HG03103 (cell line): Measurements from ENCODE around the gene RBMS3.
"Not testable (repeated sequence)": the region's sequence is repeated elsewhere in the genome, so short reads cannot be mapped to it uniquely, and the experiment has no call there.

Experiments used
- ATAC-seq: cut with Tn5 transposase; IDR thresholded peaks from one replicate; pipeline ENCODE4 v1.9.1; 2021; ENCODE audit warnings: low read depth; ENCODE audit not compliant: unreplicated experiment

Gene RBMS3

DNA sequence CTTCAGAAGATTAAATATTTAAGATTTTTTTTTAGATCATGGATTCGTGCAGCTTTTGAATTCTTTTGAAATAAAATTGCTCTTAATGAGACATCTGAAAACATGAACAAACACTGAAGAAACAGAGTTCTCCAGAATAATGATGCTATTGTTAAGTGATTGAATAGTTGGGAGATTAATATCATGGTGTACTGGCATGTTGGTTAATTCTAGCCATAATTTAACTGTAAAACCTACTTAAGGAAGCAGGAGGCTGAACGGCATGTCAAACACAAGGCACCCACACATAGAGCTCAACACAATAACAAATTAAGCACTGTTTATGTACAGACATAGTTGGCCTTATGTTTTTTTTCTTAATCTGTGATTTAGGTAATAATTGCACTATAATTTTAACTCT is 185.6 kb downstream of the RBMS3 start:
- ATAC-seq = no peak

DNA sequence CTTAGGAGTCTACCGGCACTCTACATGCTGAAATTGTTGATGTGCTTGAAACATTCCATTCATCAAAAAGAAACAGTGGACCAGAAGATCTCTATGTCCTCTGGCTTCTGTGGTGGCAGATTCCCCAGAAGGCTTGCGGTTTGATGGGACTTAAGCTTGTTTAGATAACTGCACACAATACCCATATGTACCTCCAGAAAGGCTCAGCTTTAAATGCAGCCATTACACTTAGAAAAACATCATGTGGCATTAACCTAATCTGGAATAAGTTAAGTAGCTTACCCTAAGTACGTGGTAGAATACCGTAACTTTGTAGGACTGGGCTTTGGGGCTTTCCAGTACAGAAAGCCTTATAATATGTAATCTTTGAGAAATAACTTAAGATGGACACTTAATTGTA is 187.3 kb downstream of the RBMS3 start:
- no peak for ATAC-seq

DNA sequence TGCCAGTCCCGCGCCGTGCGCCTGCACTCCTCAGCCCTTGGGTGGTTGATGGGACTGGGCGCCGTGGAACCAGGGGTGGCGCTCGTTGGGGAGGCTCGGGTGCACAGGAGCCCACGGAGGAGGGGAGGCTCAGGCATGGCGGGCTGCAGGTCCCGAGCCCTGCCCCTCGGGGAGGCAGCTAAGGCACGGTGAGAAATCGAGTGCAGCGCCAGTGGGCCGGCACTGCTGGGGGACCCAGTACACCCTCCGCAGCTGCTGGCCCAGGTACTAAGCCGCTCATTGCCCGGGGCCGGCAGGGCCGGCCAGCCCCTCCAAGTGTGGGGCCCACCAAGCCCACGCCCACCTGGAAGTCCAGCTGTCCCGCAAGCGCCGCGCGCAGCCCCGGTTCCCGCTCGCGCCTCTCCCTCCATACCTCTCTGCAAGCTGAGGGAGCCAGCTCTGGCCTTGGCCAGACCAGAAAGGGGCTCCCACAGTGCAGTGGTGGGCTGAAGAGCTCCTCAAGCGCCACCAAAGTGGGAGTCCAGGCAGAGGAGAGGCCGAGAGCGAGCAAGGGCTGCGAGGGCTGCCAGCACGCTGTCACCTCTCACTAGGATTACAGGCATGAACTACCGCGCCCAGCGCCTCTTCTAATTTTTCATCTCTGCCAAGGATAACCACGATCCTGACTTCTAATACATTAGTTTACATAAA is 192.8 kb downstream of the RBMS3 start:
- ATAC-seq = not testable (repeated sequence)

DNA sequence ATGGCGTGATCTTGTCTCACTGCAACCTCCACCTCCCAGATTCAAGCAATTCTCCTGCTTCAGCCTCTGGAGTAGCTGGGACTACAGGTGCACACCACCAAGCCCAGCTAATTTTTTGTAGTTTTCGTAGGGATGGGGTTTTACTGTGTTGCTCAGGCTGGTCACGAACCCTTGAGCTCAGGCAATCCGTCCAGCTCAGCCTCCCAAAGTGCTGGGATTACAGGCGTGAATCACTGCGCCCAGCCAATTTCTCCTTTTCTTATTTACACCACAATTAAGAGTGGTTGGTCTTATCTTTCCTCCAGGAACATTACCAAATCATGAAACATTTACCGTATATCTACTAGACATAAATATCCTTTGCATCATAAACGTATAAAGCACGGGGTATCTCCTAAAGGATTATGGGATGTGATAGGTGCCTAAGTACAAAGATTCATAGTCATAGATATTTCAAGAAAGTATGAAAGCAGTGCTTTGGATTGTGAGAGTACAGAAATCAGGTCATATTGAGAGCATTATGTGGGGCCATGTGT is 194.5 kb downstream of the RBMS3 start:
- ATAC-seq = no peak

DNA sequence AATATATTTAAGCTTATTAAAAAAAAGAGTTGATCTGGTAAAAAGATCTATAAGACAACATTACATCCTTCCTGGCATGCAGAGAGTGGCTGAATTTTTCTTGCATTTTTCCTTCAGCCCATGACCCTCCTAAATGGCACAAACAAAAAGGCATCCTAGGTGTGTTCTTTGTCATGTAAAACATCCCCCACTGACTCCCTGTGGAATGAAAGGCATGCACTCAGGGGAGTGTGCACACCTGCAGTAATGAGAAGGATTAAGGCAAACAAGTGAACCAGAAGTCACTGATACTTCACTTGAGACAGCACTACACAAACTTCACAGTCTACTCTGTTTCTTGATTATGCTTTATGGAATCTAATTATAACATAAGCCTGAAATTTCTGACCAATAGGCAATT is 195.0 kb downstream of the RBMS3 start:
- ATAC-seq = no peak

DNA sequence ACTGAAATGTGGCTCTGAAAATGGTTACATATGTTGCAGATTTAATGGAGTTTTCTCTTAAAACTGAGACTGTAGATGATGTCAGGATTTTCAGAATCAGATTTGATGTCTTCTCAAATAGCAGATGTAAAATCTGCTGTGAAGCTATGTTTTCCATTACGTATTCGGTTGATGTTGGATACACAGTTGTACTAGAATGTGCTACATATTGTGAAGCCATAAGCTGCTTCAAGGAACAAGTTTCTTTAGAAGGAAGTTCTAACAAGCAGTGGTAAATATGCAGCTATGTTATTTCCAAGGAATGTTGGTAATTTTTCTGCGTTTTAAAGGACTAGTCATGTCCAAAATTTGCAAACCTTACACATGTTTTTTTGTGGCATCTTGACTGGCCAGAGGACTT is 197.7 kb downstream of the RBMS3 start:
- ATAC-seq = no peak

DNA sequence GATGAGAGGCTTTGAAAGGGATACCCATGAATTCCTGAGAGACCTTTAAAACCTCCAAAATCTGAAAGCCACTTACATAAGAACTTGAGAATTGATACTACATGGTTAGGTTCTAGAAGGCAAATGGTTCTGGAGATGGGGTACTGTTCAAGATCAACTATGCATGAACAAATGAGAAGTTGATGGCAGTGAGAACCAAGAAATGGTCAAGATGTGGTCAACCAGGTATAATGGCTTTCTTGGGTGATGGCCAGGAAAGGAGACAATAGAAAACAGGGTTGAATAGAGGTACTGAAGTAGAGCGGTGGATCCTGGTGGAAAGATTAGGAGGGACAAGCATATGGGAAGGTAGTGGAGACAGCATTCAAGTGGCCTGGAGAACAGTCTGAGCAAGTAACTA is 200.4 kb downstream of the RBMS3 start:
- ATAC-seq = no peak

DNA sequence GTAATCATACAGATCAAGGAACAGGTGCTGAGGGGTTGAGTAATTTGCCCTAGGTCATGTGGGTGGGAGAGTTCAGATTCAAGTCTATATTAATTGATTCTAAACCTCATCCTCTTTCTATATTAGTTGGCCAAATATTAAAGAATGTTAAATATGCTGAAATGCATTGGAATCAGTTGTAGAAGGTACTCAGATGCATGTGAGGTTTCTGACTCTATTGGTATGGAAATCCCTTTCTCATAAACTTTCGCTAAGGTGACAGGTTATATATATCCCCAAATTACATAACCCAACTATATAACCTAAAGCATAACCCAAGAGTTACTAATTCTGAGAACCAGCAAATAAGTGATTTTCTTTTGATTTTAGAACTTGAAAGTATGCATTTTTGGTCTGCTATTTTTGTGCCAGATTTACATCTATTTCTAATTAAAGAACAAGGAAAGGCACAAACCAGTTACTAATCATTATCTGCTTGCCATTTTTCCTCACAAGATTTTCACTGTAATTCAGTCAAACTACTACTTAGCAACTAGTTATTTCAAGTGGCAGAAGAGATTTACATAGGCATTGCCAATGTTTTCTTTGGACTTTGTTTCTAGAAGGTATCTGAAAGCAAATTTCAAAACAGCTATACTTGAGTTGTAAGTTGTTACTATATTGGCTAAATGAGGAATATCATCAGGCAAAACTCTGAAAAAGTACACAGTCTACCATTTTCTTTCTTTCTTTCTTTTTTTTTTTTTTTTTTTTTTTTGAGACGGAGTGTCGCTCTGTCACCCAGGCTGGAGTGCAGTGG is 201.3 kb downstream of the RBMS3 start:
- no peak for ATAC-seq

DNA sequence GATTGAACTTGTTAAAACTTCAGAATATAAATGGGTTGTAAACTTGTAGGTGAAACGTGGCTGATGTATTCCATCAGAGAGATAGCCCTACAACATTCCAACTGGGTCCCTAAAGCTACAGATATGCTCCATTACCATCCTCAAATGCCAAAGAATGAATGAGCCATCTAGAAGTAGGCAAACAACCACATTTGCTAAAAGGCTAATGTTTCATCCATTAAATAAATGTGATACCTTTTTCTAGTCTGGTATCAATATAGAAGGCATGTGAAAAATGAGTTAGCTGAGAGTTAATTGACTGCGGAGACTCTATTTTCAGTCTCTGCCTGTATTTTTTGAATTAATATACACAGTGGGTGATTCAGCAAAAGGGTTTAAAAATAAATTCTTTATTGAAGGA is 203.8 kb downstream of the RBMS3 start:
- ATAC-seq = no peak

DNA sequence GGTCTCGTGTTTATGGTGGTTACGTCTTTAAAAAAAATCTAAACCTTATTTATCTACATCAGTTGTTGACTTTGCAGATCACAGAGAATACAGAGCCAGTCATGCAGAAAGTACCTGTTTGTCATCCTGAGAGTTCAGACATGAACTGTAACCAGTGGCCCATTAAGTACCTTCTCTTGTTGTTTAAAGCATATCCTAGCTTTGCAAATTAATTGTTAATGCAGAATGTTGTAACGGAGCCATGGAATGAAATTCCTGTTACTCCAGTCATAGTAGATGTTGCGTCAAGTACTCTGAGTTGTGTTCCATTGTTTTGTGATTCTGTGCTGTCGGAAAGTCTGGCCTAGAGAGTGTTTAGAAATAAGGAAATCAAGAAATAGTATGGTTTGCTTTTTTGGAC is 205.2 kb downstream of the RBMS3 start:
- no peak for ATAC-seq

DNA sequence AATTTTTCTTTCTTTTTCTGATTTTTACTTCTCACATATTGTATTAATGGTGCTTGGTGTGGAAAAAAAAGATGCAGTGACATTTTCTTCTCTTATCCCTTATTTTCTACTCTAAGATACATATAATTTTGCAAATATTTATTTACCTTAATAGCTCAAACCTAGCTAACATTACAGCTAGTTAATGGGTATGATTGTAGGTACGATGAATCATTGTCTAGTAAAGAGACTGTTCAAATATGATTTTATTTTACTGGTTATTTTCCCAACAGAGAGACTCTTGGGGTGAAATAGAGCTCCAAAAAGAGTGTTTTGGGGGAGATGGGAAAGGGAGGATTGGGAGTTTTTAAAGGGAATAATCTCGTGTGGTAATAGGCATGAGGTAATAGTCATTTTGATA is 206.0 kb downstream of the RBMS3 start:
- no peak for ATAC-seq

DNA sequence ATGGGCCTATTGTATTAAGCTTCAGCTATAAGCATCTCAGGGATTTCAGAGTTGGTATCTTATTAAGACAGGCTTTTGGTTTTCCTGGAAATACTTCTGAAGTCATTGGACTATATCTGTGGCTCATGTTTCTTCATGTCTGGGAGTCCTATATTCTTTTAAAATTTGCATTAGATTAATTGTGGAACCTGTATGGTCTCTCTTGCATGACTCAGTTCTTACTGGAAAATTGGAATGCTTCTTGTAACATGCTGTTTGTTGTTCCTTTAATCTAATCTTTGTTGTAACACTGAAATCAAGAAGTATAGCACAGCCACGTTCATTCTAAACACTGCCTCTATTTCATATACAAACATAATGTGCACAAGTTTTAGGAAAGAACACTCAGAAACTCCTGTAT is 208.1 kb downstream of the RBMS3 start:
- ATAC-seq = no peak

DNA sequence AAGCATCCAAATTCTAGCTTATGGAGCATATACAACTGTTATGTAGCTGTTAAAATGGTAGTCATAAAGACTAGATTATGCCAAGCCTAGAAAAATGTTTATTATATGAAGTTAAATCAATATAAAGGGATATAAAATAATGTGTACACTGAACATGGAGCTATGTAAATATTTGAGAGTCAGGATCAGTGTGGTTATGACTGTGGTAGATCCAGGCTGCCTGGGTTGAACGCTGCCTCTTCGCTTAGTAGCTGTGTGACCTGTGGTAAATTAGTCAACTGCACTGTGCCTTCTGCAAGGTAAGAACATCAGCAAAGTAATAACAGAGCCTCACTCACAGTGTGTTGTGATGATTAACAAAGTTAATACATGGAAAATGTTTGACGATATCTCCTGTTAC is 212.2 kb downstream of the RBMS3 start:
- ATAC-seq = no peak

DNA sequence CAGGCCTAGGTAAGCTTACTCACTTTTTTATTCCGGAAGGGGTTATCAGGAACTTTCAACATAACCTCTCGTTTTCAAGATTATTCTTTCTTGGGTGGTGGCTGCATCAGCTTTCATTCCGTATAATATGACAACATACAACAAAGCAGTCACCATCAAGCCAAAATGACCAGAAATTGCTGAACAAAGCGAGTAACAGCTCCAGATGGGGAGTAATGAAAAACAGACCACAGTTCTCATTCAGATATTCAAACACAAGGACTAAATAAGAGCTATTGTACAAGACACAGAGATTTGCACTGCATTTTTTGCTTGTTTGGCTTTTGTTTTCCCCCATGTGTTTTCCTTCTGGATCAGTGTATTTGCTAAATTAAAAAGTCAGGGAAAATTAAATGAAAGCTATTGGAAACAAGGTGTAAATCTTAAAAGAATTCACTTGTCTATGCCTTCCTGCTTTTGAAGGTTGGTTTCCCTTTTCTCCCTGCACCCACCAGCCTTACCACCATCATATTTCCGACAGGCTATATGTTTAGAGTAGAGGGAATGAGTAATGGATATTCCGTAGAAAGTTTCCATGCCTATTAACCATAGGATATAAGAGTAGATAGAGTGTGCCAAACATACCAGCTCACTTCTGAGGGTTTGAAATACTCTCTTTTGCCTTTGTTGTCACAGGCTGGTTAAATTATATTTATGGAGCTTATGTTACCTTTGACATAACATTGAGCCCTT is 213.6 kb downstream of the RBMS3 start:
- no peak for ATAC-seq

DNA sequence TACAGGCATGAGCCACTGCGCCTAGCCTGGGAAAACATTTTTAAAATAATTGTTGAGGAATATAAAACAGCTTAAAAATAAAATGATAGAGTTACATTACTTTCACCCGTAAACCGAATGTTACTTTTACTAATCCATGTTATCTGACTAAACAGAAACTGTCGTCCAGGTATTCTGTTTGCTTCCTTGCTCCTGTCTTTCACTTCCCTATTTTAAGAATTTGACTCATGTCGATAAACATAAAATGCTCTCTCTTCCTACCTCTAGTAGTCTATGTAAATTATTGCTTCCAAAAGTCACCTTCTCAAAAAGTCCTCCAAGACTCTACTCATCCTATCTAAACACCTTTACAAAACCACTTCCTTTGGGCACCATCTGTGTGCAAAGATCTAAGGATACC is 216.4 kb downstream of the RBMS3 start:
- no peak for ATAC-seq

DNA sequence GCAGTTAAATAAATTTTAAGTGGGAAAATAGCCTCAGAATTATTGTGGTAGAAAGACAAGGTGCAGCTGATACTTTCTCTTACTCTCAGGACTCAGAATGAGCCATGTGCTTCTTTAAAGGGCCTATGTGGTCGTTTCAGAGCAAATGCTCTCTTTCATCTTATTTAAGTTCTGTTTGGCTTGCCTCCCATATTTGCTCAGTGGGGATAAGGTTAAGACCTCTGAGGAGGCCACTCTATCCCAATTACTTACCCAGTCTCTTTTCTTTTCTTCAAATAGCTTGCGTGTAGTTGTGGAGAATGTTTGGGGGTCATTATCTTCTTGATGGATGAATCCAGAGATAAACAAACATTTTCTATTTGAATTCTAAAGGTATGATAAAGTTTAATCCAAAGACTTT is 221.9 kb downstream of the RBMS3 start:
- ATAC-seq = no peak

DNA sequence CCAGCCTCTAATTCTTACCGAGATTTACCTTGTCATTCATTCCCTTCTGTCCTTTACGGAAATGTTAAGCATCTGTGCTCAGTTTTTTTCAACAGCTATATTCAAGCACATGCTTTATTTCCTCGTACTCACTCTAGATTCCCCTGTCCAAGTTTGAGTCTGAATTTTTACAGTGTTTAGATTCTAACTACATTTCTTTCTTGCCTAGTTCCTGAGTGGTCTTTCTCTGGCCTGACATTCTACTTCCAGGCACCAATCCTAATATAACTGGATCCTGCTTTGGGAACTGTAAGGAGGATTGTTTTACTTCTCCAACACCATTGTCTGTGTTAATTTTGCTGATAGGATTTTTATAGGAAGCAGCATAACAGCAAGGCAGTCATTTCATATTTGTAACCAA is 222.4 kb downstream of the RBMS3 start:
- no peak for ATAC-seq

DNA sequence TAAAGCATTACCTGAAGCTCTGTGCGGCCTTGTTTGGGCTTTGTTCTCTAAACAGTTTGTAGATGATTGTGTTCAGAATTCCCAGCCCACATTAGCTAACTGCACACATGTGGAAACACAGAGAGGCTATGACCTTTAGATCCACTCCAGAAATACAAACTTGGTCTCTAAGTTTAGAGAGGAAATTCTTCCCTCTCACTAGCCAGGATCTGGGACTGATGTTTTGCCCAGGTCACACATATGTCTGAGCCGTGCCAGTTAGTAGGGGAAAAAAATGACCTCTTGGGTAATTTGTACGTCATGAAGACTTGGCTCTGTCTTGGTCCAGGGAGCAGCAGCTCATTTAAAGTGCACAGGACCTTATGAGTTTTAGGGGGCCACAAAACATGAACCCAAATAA is 223.1 kb downstream of the RBMS3 start:
- no peak for ATAC-seq

DNA sequence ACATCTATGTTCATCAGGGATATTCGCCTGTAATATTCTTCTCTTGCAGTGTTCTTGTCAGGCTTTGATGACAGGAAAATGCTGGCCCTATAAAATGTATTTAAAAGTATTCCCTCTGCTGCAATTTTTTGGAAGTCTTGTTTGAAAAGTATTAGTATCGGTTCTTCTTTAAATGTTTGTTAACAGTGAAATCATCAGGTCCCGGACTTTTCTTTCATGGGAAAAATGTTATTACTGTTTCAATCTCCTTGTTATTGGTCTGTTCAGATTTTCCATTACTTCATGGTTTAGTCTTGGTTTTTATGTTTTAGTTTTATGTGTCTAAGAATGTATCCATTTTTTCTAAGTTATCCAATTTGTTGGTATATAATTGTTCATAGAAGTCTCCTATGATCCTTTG is 225.6 kb downstream of the RBMS3 start:
- no peak for ATAC-seq

DNA sequence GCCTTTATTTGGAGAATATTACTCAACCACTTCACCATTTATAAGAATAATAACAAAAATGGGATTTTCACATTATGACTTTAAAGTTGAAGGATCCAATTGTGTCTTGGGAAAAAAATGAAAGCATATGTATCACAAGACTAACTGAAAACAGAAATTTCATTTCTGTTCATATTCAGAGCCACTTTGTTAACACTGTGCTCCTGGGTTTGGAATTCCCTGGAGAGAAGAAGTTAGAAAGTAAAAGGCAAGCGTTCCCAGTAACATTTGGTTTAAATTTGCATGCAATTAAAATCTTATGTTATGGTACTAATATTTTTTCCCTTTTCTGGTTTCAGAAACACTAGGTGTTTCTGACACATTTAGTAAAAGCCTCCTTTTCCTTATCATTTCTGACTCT is 230.8 kb downstream of the RBMS3 start:
- ATAC-seq = no peak

DNA sequence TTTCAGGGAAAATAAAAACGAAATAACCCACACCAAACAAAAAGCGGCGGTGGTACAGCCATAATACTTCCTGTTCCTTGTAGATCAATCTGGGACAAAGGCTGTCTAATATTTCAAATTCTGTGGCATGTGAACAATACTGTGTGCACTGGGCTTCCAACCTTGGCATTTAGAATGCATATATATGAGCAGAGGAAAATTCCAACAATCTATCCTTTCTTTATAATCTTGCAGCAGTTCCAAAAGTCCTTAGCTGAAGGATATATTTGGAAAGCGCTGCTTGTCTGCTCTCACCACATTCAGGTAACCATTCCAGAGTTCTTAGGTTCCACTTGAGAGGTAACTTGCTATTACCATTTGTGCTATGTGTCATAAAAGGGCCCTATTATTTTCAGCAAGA is 231.8 kb downstream of the RBMS3 start:
- no peak for ATAC-seq
